Osteoblast (primary cell): ENCODE measurements around the gene WHRN. TPM values are rescaled to one million over a fixed set of nuclear protein-coding genes. Genes with fewer than 3 reads are reported as not detected.

Experiments used
- DNase-seq: peaks from one replicate; pipeline ENCODE4 v3.0.0; 2011; ENCODE audit warnings: low spot score, mixed read lengths; ENCODE audit not compliant: insufficient read length; ENCODE audit errors: missing footprints
- H2AFZ ChIP-seq: 2 replicates; pipeline ENCODE4 v1.6.0; 2011; ENCODE audit warnings: mild to moderate bottlenecking, low read length
- H3K27ac ChIP-seq: 2 replicates; pipeline ENCODE4 v1.5.1; 2011; ENCODE audit warnings: mild to moderate bottlenecking, low read depth, low read length, moderate library complexity
- H3K27me3 ChIP-seq: 2 replicates; pipeline ENCODE4 v1.6.0; 2012; ENCODE audit warnings: mild to moderate bottlenecking, control low read depth, inconsistent platforms, low read length, moderate library complexity; ENCODE audit not compliant: insufficient read depth
- H3K36me3 ChIP-seq: 2 replicates; pipeline ENCODE4 v1.5.1; 2011; ENCODE audit warnings: mild to moderate bottlenecking, low read length, control low read depth, moderate library complexity; ENCODE audit not compliant: insufficient read depth
- H3K4me1 ChIP-seq: 2 replicates; pipeline ENCODE4 v1.5.1; 2011; ENCODE audit warnings: mild to moderate bottlenecking, low read length, control low read depth, moderate library complexity; ENCODE audit not compliant: insufficient read depth
- H3K4me2 ChIP-seq: 2 replicates; pipeline ENCODE4 v1.6.0; 2011; ENCODE audit warnings: mild to moderate bottlenecking, low read length; ENCODE audit not compliant: insufficient read depth
- H3K4me3 ChIP-seq: fragments of 200-600 bp; sonication (generic); 3 replicates; pipeline ENCODE4 v1.5.1; 2012; ENCODE audit warnings: mild to moderate bottlenecking, low read length, inconsistent platforms; ENCODE audit not compliant: insufficient read depth
- H3K79me2 ChIP-seq: 2 replicates; pipeline ENCODE4 v1.6.0; 2012; ENCODE audit warnings: mild to moderate bottlenecking, low read length, control low read depth, inconsistent platforms; ENCODE audit not compliant: insufficient read depth
- H3K9me3 ChIP-seq: 2 replicates; pipeline ENCODE4 v1.5.1; 2011; ENCODE audit warnings: low read depth, low read length, control low read depth
- H4K20me1 ChIP-seq: 2 replicates; pipeline ENCODE4 v1.6.0; 2012; ENCODE audit warnings: mild to moderate bottlenecking, low read length, control low read depth; ENCODE audit not compliant: insufficient read depth
- total RNA-seq: library from RNA; depleted of rRNA; stranded (reverse); fragments of >200 nt; gene quantifications from 2 replicates; pipeline ENCODE4 v1.2.3, GENCODE V29; 2012
- TF ChIP-seq, protein P1 (sequence below): IDR thresholded peaks from 2 replicates; pipeline ENCODE4 v1.5.1; 2011; ENCODE audit warnings: mild to moderate bottlenecking, low read depth, low read length, moderate library complexity; ENCODE audit errors: extremely low read depth

WHRN gene
- total RNA-seq, 1 donor = 2.2 TPM

DNA sequence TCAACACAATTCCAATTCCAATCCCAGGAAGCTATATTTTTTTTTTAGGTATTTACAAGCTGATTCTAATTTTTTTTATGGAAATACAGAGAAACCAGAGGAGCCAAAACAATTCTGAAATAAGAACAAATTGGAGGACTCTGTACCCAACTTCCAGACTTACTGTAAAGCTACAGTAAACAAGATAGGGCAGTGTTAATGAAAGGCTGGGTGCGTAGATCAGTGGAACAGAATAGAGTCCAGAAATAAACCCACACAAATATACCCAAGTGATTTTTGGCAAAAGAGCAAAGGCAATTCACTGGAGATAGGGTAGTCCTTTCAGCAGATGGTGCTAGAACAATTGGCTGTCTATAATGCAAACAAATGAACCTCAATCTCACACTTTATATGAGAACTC, 50.6 kb downstream of the WHRN start:
- Histone ChIP-seq H3K36me3 (no peaks in the 10 kb centered on the region), H3K27me3 (peaks cover 3% of the 10 kb centered on the region), H3K27ac (no peak overlapping the region), H3K4me2 (no peak overlapping the region), H3K79me2 (no peaks in the 10 kb centered on the region), H3K4me1 (no peaks in the 10 kb centered on the region), H3K4me3 (no peak overlapping the region), H4K20me1 (peaks cover 6% of the 10 kb centered on the region), H3K9me3 (no peaks in the 10 kb centered on the region), H2AFZ (no peak overlapping the region)
- TF ChIP-seq, protein P1, sequence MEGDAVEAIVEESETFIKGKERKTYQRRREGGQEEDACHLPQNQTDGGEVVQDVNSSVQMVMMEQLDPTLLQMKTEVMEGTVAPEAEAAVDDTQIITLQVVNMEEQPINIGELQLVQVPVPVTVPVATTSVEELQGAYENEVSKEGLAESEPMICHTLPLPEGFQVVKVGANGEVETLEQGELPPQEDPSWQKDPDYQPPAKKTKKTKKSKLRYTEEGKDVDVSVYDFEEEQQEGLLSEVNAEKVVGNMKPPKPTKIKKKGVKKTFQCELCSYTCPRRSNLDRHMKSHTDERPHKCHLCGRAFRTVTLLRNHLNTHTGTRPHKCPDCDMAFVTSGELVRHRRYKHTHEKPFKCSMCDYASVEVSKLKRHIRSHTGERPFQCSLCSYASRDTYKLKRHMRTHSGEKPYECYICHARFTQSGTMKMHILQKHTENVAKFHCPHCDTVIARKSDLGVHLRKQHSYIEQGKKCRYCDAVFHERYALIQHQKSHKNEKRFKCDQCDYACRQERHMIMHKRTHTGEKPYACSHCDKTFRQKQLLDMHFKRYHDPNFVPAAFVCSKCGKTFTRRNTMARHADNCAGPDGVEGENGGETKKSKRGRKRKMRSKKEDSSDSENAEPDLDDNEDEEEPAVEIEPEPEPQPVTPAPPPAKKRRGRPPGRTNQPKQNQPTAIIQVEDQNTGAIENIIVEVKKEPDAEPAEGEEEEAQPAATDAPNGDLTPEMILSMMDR = no peak
- DNase-seq = no peak

DNA sequence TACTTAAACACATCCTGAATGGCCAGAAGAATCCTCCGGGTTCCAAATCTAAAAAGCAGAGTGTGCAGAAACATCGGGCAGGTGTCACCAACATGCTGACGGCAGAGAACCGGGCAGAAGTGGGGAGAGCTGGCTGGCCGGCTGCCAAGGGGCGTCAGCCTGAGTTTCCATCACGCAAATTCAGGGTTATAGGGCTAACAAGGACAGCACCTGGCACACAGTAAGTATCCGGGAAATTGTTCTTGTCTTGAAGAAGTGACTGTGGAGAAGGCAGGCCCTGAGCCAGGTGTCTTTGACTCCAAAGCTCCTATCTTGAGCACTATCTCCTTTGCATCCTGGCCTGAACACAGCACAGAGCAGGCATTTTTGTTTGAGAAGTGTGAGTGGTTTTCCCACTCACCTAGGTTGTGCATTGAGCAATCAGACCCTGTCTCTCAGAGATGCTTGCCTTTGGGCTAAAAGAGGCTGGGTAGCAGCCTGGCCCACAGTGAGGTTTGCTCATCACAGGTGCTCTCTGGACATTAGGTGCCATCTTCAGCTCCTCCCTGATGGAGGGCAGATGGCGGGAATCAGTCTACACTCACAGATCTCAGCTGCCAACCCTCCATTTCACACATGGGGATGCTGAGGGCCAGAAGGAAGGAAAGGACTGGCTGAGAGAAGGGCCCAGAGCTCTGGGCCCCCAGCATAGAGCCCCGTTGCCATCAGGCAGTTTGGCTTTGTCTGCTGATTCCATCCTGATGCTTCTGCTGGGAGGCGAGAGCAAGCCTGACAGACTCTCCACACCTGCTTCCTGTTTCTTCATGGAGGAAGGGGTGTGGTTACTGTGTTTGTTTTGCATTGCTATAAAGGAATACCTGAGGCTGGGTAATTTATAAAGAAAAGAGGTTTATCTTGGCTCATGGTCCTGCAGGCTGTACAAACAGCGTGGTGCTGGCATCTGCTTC, 52.8 kb downstream of the WHRN start:
- TF ChIP-seq, protein P1 = no peak
- Histone ChIP-seq H3K4me1 (peaks cover 10% of the 10 kb centered on the region), H3K4me3 (no peak overlapping the region), H3K4me2 (no peak overlapping the region), H3K36me3 (no peaks in the 10 kb centered on the region), H2AFZ (no peak overlapping the region), H3K79me2 (no peaks in the 10 kb centered on the region), H3K27ac (no peak overlapping the region), H3K9me3 (no peaks in the 10 kb centered on the region), H3K27me3 (peaks cover 7% of the 10 kb centered on the region), H4K20me1 (peaks cover 6% of the 10 kb centered on the region)
- peak; percentile 66 for DNase-seq

DNA sequence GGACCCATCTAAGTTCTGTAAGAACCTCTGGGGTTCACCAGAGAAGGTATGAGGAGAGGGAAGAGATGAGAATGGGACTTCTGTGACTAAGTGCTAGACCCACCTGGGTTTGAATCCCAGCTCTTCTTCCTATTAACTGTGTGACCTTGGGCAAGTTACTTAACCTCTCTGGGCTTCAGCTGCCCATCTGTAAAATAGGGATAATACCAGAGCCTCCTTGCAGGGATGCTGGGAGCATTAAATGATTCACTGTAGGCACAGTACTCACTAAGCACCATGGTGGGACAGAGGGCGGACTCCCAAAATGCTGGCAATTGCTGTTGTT, 53.6 kb downstream of the WHRN start:
- H4K20me1 ChIP-seq = peaks cover 6% of the 10 kb centered on the region
- peaks cover 11% of the 10 kb centered on the region for H3K4me1 ChIP-seq
- no peaks in the 10 kb centered on the region for H3K9me3 ChIP-seq
- no peak overlapping the region for H3K4me2 ChIP-seq
- no peak for DNase-seq
- no peak overlapping the region for H3K27ac ChIP-seq
- no peak overlapping the region for H3K4me3 ChIP-seq
- no peaks in the 10 kb centered on the region for H3K36me3 ChIP-seq
- TF ChIP-seq, protein P1 = no peak
- peaks cover 11% of the 10 kb centered on the region for H3K27me3 ChIP-seq
- H3K79me2 ChIP-seq = no peaks in the 10 kb centered on the region
- no peak overlapping the region for H2AFZ ChIP-seq

DNA sequence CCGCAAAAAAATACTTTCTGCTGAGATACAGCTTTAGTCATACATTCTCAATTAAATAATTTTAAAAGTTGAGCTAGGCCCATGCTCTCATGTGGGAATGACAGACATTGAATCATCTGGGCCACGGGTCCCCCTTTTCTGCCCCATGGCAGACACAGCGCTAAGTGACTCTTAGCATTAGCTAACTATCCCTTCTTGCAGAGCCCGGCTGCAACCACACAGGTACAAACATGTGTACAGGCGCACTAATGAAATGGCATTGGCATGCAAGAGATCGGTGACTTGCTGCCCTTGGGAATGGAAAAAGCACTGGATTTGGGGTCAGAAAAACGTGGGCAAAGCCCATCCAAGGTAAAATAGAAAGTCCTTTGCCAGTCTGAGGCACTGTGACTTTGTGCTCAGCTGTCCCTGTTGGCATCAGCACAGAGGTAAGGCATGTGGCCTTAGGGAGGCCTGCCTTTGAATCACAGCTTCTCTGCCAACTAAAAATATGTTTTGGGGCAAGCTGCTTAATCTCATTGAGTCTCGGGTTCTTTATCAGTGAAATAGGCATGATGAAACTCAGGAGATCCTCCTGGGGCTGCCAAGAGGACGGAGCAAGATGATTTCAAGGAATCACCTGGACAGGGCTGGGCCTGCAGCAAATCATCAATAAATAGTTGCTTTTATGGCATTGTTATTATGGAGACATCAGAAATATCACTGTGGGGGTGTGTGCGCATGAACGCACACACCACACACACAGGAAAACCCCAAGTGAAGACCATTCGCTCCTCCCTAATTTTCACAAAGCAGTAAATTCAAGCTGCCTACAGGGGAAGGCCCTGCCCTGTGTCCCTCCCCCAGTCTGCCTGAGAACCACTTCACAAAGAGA, 54.2 kb downstream of the WHRN start:
- Histone ChIP-seq H4K20me1 (peaks cover 6% of the 10 kb centered on the region), H3K4me3 (no peak overlapping the region), H3K79me2 (no peaks in the 10 kb centered on the region), H3K27me3 (peaks cover 11% of the 10 kb centered on the region), H3K27ac (no peak overlapping the region), H3K36me3 (no peaks in the 10 kb centered on the region), H3K4me1 (peaks cover 17% of the 10 kb centered on the region), H3K9me3 (no peaks in the 10 kb centered on the region), H3K4me2 (no peak overlapping the region), H2AFZ (no peak overlapping the region)
- TF ChIP-seq, protein P1 = no peak
- peak; percentile 29 for DNase-seq
